ENCODE measurements around the gene INTS11. TPM values are rescaled to one million over a fixed set of nuclear protein-coding genes. Genes with fewer than 3 reads are reported as not detected.

The INTS11 gene
- total and polyA plus RNA-seq, 2 experiments from 2014 or later, result 102 to 161 TPM

GRCh38 chr1:1281533-1282321 lies 42.7 kb downstream of the INTS11 start:
- ATAC-seq (no peak; the same call in 2 of the 3 replicates), DNase-seq (ENCODE audit: low spot score) (no peak)
- no peaks in the 10 kb centered on the region for H3K36me3 ChIP-seq (ENCODE audit: insufficient read depth)
- H3K27me3 ChIP-seq (ENCODE audit: insufficient read depth), result no peaks in the 10 kb centered on the region
- no peak overlapping the region for H2AFZ ChIP-seq
- no peaks in the 10 kb centered on the region for H3K79me2 ChIP-seq (replicated peaks; ENCODE audit: insufficient read depth)
- no peaks in the 10 kb centered on the region; the same call in 2 of the 3 replicates for H3K4me1 Mint-ChIP-seq
- H3K36me3 Mint-ChIP-seq (ENCODE audit: low read depth), result no peaks in the 10 kb centered on the region
- no peak overlapping the region for H3K4me3 Mint-ChIP-seq
- H3K9me2 ChIP-seq (ENCODE audit: insufficient read depth), result no peaks in the 10 kb centered on the region
- H3F3A ChIP-seq (replicated peaks; ENCODE audit: low read depth), result no peaks in the 10 kb centered on the region
- no peaks in the 10 kb centered on the region for H3K4me1 ChIP-seq (ENCODE audit: insufficient read depth)
- H3K4me3 ChIP-seq, result no peak overlapping the region
- peaks cover under 1% of the 10 kb centered on the region; the same call in 1 of the 3 replicates for H3K9me3 Mint-ChIP-seq
- H4K20me1 ChIP-seq (replicated peaks; ENCODE audit: insufficient read depth), result no peaks in the 10 kb centered on the region
- TF ChIP-seq ZNF114 (CRISPR knock-in tag; IDR thresholded peaks at IDR 0.05) (no peak), NANOG (IDR thresholded peaks at IDR 0.05; ENCODE audit: borderline replicate concordance) (no peak), STAT1 (IDR thresholded peaks at IDR 0.05; ENCODE audit: unreplicated experiment) (no peak), EZH2 (IDR thresholded peaks at IDR 0.05; ENCODE audit: low read depth, unreplicated experiment) (no peak), REST (IDR thresholded peaks at IDR 0.05; ENCODE audit: unreplicated experiment) (no peak)
- H3K27ac Mint-ChIP-seq, result no peak overlapping the region
- peaks cover 13% of the 10 kb centered on the region for H3K27me3 Mint-ChIP-seq (ENCODE audit: insufficient read depth, low read depth, poor library complexity)
- no peak overlapping the region for H3K27ac ChIP-seq (ENCODE audit: low read depth)
- H3K4me2 ChIP-seq, result no peak overlapping the region

- Histone ChIP-seq H3K9me2 (ENCODE audit: insufficient read depth) (no peaks in the 10 kb centered on the region), H3K27ac (ENCODE audit: low read depth) (no peak overlapping the region), H2AFZ (no peak overlapping the region), H3F3A (replicated peaks; ENCODE audit: low read depth) (no peaks in the 10 kb centered on the region), H3K79me2 (replicated peaks; ENCODE audit: insufficient read depth) (no peaks in the 10 kb centered on the region), H3K4me1 (ENCODE audit: insufficient read depth) (no peaks in the 10 kb centered on the region), H3K4me2 (no peak overlapping the region), H3K4me3 (no peak overlapping the region), H3K36me3 (ENCODE audit: insufficient read depth) (no peaks in the 10 kb centered on the region), H4K20me1 (replicated peaks; ENCODE audit: insufficient read depth) (no peaks in the 10 kb centered on the region), H3K27me3 (ENCODE audit: insufficient read depth) (no peaks in the 10 kb centered on the region)
- Mint-ChIP-seq H3K27me3 (ENCODE audit: insufficient read depth, low read depth, poor library complexity) (peaks cover 11% of the 10 kb centered on the region), H3K4me3 (no peak overlapping the region), H3K4me1 (no peaks in the 10 kb centered on the region; the same call in 2 of the 3 replicates), H3K9me3 (peaks cover 3% of the 10 kb centered on the region; the same call in 1 of the 3 replicates), H3K27ac (no peak overlapping the region), H3K36me3 (ENCODE audit: low read depth) (no peaks in the 10 kb centered on the region)
- DNase-seq (ENCODE audit: low spot score) (no peak), ATAC-seq (no peak)
- TF ChIP-seq CREB1 (CRISPR knock-in tag; IDR thresholded peaks at IDR 0.05; ENCODE audit: low read depth) (no peak), ZNF462 (CRISPR knock-in tag; IDR thresholded peaks at IDR 0.05) (no peak)
Measured at GRCh38 chr1:1280782-1281481, 43.5 kb downstream of the INTS11 start.

Data from GM23338 (cell line).